Activated T-cell treated with anti-CD3 and anti-CD28 coated beads, Interleukin-2, amount 50 U/mL, for 72 hours (primary cell): Measurements from ENCODE around the gene TDRD12. TPM values are rescaled to one million over a fixed set of nuclear protein-coding genes. Genes with fewer than 3 reads are reported as not detected.

Experiments used
- ATAC-seq, 2 donors: fragments of 150-1000 bp; cut with Tn5 transposase; replicated peaks in 1 of 2; 2 replicates each; pipeline ENCODE4 v1.10.0; 2021; ENCODE audit warnings: moderate library complexity in 2 of 2, mild to moderate bottlenecking in 1 of 2
- DNase-seq, 2 donors: peaks; one replicate each; pipeline ENCODE4 v3.0.0; 2021 to 2022; ENCODE audit warnings: mixed read lengths in 1 of 2
- H3K27ac Mint-ChIP-seq: one replicate; pipeline ENCODE4 v1.8.0; 2022; ENCODE audit warnings: mild to moderate bottlenecking, moderate library complexity, mixed read lengths
- H3K27me3 Mint-ChIP-seq: one replicate; pipeline ENCODE4 v1.8.0; 2022; ENCODE audit warnings: low read depth, mixed read lengths
- H3K36me3 Mint-ChIP-seq, 2 donors: one replicate each; pipeline ENCODE4 v1.8.0; 2022; ENCODE audit warnings: mixed read lengths in 2 of 2, mild to moderate bottlenecking in 1 of 2; ENCODE audit not compliant: insufficient read depth in 2 of 2
- H3K4me1 Mint-ChIP-seq: one replicate; pipeline ENCODE4 v1.8.0; 2022; ENCODE audit warnings: low read depth, mixed read lengths
- H3K4me3 Mint-ChIP-seq, 2 donors: one replicate each; pipeline ENCODE4 v1.8.0; 2022; ENCODE audit warnings: mild to moderate bottlenecking in 2 of 2, mixed read lengths in 2 of 2, moderate library complexity in 2 of 2
- H3K9me3 Mint-ChIP-seq, 2 donors: one replicate each; pipeline ENCODE4 v1.8.0; 2022; ENCODE audit warnings: mixed read lengths in 2 of 2
- total RNA-seq, 2 donors: library from RNA; stranded (reverse); gene quantifications; one replicate each; pipeline ENCODE4 v1.2.3, GENCODE V29; 2022

Gene TDRD12
- total RNA-seq, 2 donors from 2014 or later, result 0.91 to 2.0 TPM

GRCh38 chr19:32876236-32876918, 156.8 kb downstream of the TDRD12 start:
- DNase-seq (no peak), ATAC-seq (no peak)
- H3K9me3 Mint-ChIP-seq, result no peaks in the 10 kb centered on the region
- no peaks in the 10 kb centered on the region for H3K36me3 Mint-ChIP-seq
- no peak overlapping the region for H3K4me3 Mint-ChIP-seq
- H3K27me3 Mint-ChIP-seq, result no peaks in the 10 kb centered on the region
- H3K27ac Mint-ChIP-seq, result no peak overlapping the region
- peaks cover 18% of the 10 kb centered on the region for H3K4me1 Mint-ChIP-seq

GRCh38 chr19:32876919-32877285, 157.3 kb downstream of the TDRD12 start:
- peaks cover 18% of the 10 kb centered on the region for H3K4me1 Mint-ChIP-seq
- no peak overlapping the region for H3K27ac Mint-ChIP-seq
- H3K9me3 Mint-ChIP-seq, result no peaks in the 10 kb centered on the region
- ATAC-seq (no peak), DNase-seq (no peak)
- H3K36me3 Mint-ChIP-seq, result no peaks in the 10 kb centered on the region
- H3K4me3 Mint-ChIP-seq, result no peak overlapping the region
- no peaks in the 10 kb centered on the region for H3K27me3 Mint-ChIP-seq

Other genes with a start within 250 kb of the TDRD12 start
- gene PDCD5, start 138.6 kb upstream of the TDRD12 start, total RNA-seq, result 100 to 1,000 TPM in 1 of 2 donors, 10 to 100 TPM in 1; 96.6 to 100 TPM
- 10 to 100 TPM; 34.5 to 43.3 TPM for gene ANKRD27, start 44.6 kb upstream of the TDRD12 start, total RNA-seq
- gene RGS9BP, start 43.9 kb upstream of the TDRD12 start, total RNA-seq, result under 1 TPM; 0.14 to 0.31 TPM
- gene NUDT19, start 27.9 kb upstream of the TDRD12 start, total RNA-seq, result 10 to 100 TPM; 26.1 to 28.0 TPM
- gene SLC7A9, start 150.0 kb downstream of the TDRD12 start, total RNA-seq, result under 1 TPM in 1 of 2 donors, not detected in 1; 0.28 TPM